ENCODE results near the gene ADRA2C. TPM values are rescaled to one million over a fixed set of nuclear protein-coding genes. Genes with fewer than 3 reads are reported as not detected.

ADRA2C gene
- total RNA-seq, 1 experiment from 2014 or later = 23.5 TPM

DNA sequence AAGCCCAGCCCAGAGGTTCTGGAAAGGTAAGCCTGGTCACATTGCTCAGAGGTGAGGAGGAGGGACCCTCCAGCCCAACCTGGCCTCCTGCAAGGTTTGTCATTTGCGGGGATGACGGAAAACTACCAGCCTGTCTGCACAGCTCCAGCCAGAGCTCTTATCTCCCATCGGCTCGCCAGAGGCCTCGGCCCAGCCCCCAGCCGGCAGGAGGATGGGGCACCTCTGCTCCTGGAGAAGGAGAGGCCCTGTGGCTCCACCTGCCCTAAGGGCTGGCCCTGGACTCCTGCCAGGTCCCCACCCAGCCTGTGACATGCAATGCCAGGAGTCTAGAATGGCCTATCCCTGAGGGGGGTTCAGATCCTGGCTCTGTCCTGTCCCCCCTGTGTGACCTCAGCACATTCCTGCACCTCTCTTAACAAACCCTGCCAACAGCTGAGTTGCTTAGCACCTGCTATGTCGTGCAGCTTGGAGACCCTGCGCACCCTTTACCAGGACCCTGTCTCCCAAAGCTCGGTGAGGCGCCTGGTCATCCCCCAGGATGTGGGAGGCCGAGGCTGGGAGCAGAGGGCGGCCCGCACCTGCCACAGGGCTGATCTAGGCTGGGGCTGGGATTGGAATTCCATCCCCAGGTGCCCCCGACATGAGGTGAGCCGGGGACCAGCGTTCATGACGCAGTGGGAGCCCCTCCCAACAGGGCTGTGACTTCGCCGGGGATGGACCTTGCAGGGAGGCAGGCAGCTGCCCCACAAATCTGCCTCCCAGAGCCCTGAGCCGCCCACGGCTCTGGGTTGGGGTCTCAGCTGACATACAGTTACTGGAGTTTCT is 14.4 kb downstream of the ADRA2C start:
- CTCF ChIA-PET = no interaction called here
- DNase-seq (ENCODE audit: low read depth, low spot score) = no peak
- ATAC-seq = peak; percentile 71
- Histone ChIP-seq H3K4me1 (ENCODE audit: control insufficient read depth, insufficient read depth, low read length) (peaks cover 6% of the 10 kb centered on the region), H3K36me3 (ENCODE audit: control insufficient read depth, insufficient read depth, low read length) (no peaks in the 10 kb centered on the region), H3K4me3 (ENCODE audit: low read depth in 2 of 2, low read length in 2 of 2) (no peak overlapping the region), H3K27ac (ENCODE audit: low read length) (peak overlapping the region; percentile 63), H3K9me3 (ENCODE audit: control insufficient read depth, insufficient read depth, low read depth, low read length) (no peaks in the 10 kb centered on the region), H3K27me3 (ENCODE audit: control insufficient read depth, insufficient read depth, low read length) (no peaks in the 10 kb centered on the region)
- POLR2A ChIA-PET = no interaction called here
- intact Hi-C loops (cut with micrococcal nuclease; ENCODE audit: unreplicated experiment) = no loop called here
- TF ChIP-seq TCF7L2 (IDR thresholded peaks at IDR 0.05; ENCODE audit: low read depth, low read length) (no peak), SIN3A (IDR thresholded peaks at IDR 0.05; ENCODE audit: borderline replicate concordance, insufficient read depth, low read depth, low read length) (no peak), POLR2AphosphoS5 (IDR thresholded peaks at IDR 0.05; ENCODE audit: low read depth, low read length) (no peak)
- TF ChIP-seq, protein P1, sequence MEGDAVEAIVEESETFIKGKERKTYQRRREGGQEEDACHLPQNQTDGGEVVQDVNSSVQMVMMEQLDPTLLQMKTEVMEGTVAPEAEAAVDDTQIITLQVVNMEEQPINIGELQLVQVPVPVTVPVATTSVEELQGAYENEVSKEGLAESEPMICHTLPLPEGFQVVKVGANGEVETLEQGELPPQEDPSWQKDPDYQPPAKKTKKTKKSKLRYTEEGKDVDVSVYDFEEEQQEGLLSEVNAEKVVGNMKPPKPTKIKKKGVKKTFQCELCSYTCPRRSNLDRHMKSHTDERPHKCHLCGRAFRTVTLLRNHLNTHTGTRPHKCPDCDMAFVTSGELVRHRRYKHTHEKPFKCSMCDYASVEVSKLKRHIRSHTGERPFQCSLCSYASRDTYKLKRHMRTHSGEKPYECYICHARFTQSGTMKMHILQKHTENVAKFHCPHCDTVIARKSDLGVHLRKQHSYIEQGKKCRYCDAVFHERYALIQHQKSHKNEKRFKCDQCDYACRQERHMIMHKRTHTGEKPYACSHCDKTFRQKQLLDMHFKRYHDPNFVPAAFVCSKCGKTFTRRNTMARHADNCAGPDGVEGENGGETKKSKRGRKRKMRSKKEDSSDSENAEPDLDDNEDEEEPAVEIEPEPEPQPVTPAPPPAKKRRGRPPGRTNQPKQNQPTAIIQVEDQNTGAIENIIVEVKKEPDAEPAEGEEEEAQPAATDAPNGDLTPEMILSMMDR (IDR thresholded peaks at IDR 0.05) = no peak
- TF ChIP-seq, protein P2, sequence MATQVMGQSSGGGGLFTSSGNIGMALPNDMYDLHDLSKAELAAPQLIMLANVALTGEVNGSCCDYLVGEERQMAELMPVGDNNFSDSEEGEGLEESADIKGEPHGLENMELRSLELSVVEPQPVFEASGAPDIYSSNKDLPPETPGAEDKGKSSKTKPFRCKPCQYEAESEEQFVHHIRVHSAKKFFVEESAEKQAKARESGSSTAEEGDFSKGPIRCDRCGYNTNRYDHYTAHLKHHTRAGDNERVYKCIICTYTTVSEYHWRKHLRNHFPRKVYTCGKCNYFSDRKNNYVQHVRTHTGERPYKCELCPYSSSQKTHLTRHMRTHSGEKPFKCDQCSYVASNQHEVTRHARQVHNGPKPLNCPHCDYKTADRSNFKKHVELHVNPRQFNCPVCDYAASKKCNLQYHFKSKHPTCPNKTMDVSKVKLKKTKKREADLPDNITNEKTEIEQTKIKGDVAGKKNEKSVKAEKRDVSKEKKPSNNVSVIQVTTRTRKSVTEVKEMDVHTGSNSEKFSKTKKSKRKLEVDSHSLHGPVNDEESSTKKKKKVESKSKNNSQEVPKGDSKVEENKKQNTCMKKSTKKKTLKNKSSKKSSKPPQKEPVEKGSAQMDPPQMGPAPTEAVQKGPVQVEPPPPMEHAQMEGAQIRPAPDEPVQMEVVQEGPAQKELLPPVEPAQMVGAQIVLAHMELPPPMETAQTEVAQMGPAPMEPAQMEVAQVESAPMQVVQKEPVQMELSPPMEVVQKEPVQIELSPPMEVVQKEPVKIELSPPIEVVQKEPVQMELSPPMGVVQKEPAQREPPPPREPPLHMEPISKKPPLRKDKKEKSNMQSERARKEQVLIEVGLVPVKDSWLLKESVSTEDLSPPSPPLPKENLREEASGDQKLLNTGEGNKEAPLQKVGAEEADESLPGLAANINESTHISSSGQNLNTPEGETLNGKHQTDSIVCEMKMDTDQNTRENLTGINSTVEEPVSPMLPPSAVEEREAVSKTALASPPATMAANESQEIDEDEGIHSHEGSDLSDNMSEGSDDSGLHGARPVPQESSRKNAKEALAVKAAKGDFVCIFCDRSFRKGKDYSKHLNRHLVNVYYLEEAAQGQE (IDR thresholded peaks at IDR 0.05; ENCODE audit: insufficient read depth in 1 of 2, low read depth in 2 of 2, low read length in 1 of 2) = no peak
- no TSS peak for BruUV-seq (replicated peaks)
- in situ Hi-C loops (cut with HindIII; ENCODE audit: low pct_unique_long_range_greater_than_20kb, low sequenced_read_pairs) = no loop called here

DNA sequence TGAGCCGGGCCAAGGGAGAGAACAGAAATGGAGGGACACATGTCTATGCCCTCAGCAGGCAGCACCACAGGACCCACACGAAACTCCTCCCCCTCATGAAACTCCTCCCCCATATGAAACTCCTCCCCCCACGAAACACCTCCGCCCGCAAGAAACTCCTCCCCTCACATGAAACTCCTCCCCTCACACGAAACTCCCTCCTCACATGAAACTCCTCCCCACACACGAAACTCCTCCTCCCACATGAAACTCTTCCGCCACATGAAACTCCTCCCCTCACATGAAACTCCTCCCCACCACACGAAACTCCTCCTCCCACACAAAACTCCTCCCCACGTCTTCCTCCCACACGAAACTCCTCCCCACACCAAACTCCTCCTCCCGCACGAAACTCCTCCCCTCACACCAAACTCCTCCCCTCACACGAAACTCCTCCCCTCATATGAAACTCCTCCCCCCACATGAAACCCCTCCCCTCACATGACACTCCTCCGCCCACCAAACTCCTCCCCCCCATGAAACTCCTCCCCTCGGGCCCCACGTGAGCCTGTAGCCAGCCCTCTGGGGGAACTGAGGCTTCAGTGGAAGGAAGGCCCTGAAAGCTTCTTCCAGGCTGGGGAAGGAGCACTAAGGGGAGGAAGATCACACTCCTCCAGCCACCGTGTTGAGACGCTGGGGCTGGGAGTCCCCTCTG is 15.2 kb downstream of the ADRA2C start:
- POLR2A ChIA-PET = no interaction called here
- no peak for ATAC-seq
- DNase-seq (ENCODE audit: low read depth, low spot score) = no peak
- Histone ChIP-seq H3K4me3 (ENCODE audit: low read depth in 2 of 2, low read length in 2 of 2) (no peak overlapping the region), H3K4me1 (ENCODE audit: control insufficient read depth, insufficient read depth, low read length) (peaks cover 12% of the 10 kb centered on the region), H3K27ac (ENCODE audit: low read length) (0 out of 2 replicates have a peak overlapping the region, but pooled peaks have one; percentile 34), H3K36me3 (ENCODE audit: control insufficient read depth, insufficient read depth, low read length) (no peaks in the 10 kb centered on the region), H3K27me3 (ENCODE audit: control insufficient read depth, insufficient read depth, low read length) (no peaks in the 10 kb centered on the region), H3K9me3 (ENCODE audit: control insufficient read depth, insufficient read depth, low read depth, low read length) (no peaks in the 10 kb centered on the region)
- CTCF ChIA-PET = interaction anchor here (0.6 kb wide), 1 partner anchor 9 kb away, joined by 3 read pairs; no protein-coding TSS in a partner anchor
- TF ChIP-seq, protein P1 (IDR thresholded peaks at IDR 0.05) = no peak
- TF ChIP-seq, protein P2 (IDR thresholded peaks at IDR 0.05; ENCODE audit: insufficient read depth in 1 of 2, low read depth in 2 of 2, low read length in 1 of 2) = no peak
- TF ChIP-seq TCF7L2 (IDR thresholded peaks at IDR 0.05; ENCODE audit: low read depth, low read length) (no peak), POLR2AphosphoS5 (IDR thresholded peaks at IDR 0.05; ENCODE audit: low read depth, low read length) (no peak), SIN3A (IDR thresholded peaks at IDR 0.05; ENCODE audit: borderline replicate concordance, insufficient read depth, low read depth, low read length) (no peak)
- no TSS peak for BruUV-seq (replicated peaks)
- in situ Hi-C loops (cut with HindIII; ENCODE audit: low pct_unique_long_range_greater_than_20kb, low sequenced_read_pairs) (no loop called here), intact Hi-C loops (cut with micrococcal nuclease; ENCODE audit: unreplicated experiment) (no loop called here)

All from Panc1 (cell line).